Calu3 (cell line): ENCODE data around the gene LPAR1. TPM values are rescaled to one million over a fixed set of nuclear protein-coding genes. Genes with fewer than 3 reads are reported as not detected.

Experiments used
- BruUV-seq: library from RNA; stranded (reverse); fragments of 400-500 nt; replicated peaks from 2 replicates; lab custom pipeline; 2021; lab: Mats Ljungman, UMichigan
- CTCF ChIA-PET: fragments of 300-600 bp; sonication (Branson Sonifier 250); formaldehyde crosslinking; loops from one replicate; lab custom pipeline; 2022; ENCODE audit warnings: antibody characterized with exemption; lab: Charles Lee
- DNase-seq: peaks from one replicate; pipeline ENCODE4 v3.0.0; 2022
- H3K27ac Mint-ChIP-seq: one replicate; pipeline ENCODE4 v1.8.0; 2022; ENCODE audit warnings: mixed read lengths; ENCODE audit not compliant: unreplicated experiment
- H3K27me3 Mint-ChIP-seq: one replicate; pipeline ENCODE4 v1.8.0; 2022; ENCODE audit warnings: mixed read lengths; ENCODE audit not compliant: unreplicated experiment
- H3K36me3 Mint-ChIP-seq: one replicate; pipeline ENCODE4 v1.8.0; 2022; ENCODE audit warnings: mild to moderate bottlenecking, moderate library complexity, mixed read lengths; ENCODE audit not compliant: insufficient read depth, unreplicated experiment
- H3K4me1 Mint-ChIP-seq: one replicate; pipeline ENCODE4 v1.8.0; 2022; ENCODE audit warnings: mild to moderate bottlenecking, low read depth, mixed read lengths; ENCODE audit not compliant: unreplicated experiment
- H3K4me3 Mint-ChIP-seq: one replicate; pipeline ENCODE4 v1.8.0; 2022; ENCODE audit warnings: mild to moderate bottlenecking, low read depth, moderate library complexity, mixed read lengths; ENCODE audit not compliant: unreplicated experiment
- H3K9me3 Mint-ChIP-seq: one replicate; pipeline ENCODE4 v1.8.0; 2022; ENCODE audit warnings: low read depth, mixed read lengths; ENCODE audit not compliant: unreplicated experiment
- CTCF ChIP-seq: fragments of 200-600 bp; IDR thresholded peaks from one replicate; pipeline ENCODE4 v1.8.0; 2022; ENCODE audit warnings: antibody characterized with exemption; ENCODE audit not compliant: unreplicated experiment
- intact Hi-C: fragments of 100-400 bp; cut with micrococcal nuclease; formaldehyde crosslinking; loops from one replicate; pipeline ENCODE4 v1.10.0; 2022; ENCODE audit not compliant: unreplicated experiment
- total RNA-seq: library from RNA; stranded (reverse); gene quantifications from 2 replicates; pipeline ENCODE4 v1.2.3, GENCODE V29; 2022

LPAR1 gene
- total RNA-seq, 1 experiment from 2014 or later, result 6.3 TPM

GRCh38 chr9:110975278-110975677, 63.0 kb downstream of the LPAR1 start:
- intact Hi-C loops, result loop anchor here (5.0 to 10.0 kb wide), 2 partner anchors 62 to 230 kb away; partner anchors contain the start of gene LPAR1
- no peak overlapping the region for H3K27ac Mint-ChIP-seq

GRCh38 chr9:110971705-110972104, 66.6 kb downstream of the LPAR1 start:
- DNase-seq, result no peak
- H3K27me3 Mint-ChIP-seq, result no peaks in the 10 kb centered on the region
- no peak for TF ChIP-seq CTCF
- H3K4me3 Mint-ChIP-seq, result no peak overlapping the region
- H3K9me3 Mint-ChIP-seq, result no peaks in the 10 kb centered on the region
- peaks cover 14% of the 10 kb centered on the region for H3K4me1 Mint-ChIP-seq
- H3K36me3 Mint-ChIP-seq, result no peaks in the 10 kb centered on the region
- no TSS peak for BruUV-seq
- H3K27ac Mint-ChIP-seq, result no peak overlapping the region
- intact Hi-C loops, result loop anchor here (10.0 kb wide), 1 partner anchor 227 kb away; no protein-coding TSS in a partner anchor
- CTCF ChIA-PET, result no interaction called here

More at GRCh38 chr9:110975278-110975677, 63.0 kb downstream of the LPAR1 start:
- Mint-ChIP-seq H3K4me3 (no peak overlapping the region), H3K9me3 (no peaks in the 10 kb centered on the region), H3K4me1 (peaks cover 20% of the 10 kb centered on the region), H3K27me3 (no peaks in the 10 kb centered on the region), H3K36me3 (no peaks in the 10 kb centered on the region)
- TF ChIP-seq CTCF, result no peak
- BruUV-seq, result no TSS peak
- DNase-seq, result no peak
- CTCF ChIA-PET, result interaction anchor here (0.6 kb wide), 1 partner anchor 117 kb away, joined by 3 read pairs; no protein-coding TSS in a partner anchor

- H3K4me1 Mint-ChIP-seq, result peaks cover 10% of the 10 kb centered on the region
- no peak for DNase-seq
- BruUV-seq, result no TSS peak
- H3K27ac Mint-ChIP-seq, result no peak overlapping the region
- no peaks in the 10 kb centered on the region for H3K27me3 Mint-ChIP-seq
- H3K36me3 Mint-ChIP-seq, result no peaks in the 10 kb centered on the region
- intact Hi-C loops, result loop anchor here (10.0 kb wide), 1 partner anchor 226 kb away; no protein-coding TSS in a partner anchor
- H3K9me3 Mint-ChIP-seq, result no peaks in the 10 kb centered on the region
- CTCF ChIA-PET, result no interaction called here
- no peak for TF ChIP-seq CTCF
- H3K4me3 Mint-ChIP-seq, result no peak overlapping the region
Measured at GRCh38 chr9:110971234-110971633, 67.0 kb downstream of the LPAR1 start.

GRCh38 chr9:110969971-110970386, 68.3 kb downstream of the LPAR1 start:
- H3K4me1 Mint-ChIP-seq, result peaks cover 8% of the 10 kb centered on the region
- H3K36me3 Mint-ChIP-seq, result no peaks in the 10 kb centered on the region
- H3K9me3 Mint-ChIP-seq, result no peaks in the 10 kb centered on the region
- TF ChIP-seq CTCF, result no peak
- no peak overlapping the region for H3K4me3 Mint-ChIP-seq
- intact Hi-C loops, result loop anchor here (10.0 kb wide), 1 partner anchor 225 kb away; no protein-coding TSS in a partner anchor
- BruUV-seq, result no TSS peak
- CTCF ChIA-PET, result no interaction called here
- DNase-seq, result no peak
- H3K27ac Mint-ChIP-seq, result peak overlapping the region; percentile 38
- H3K27me3 Mint-ChIP-seq, result no peaks in the 10 kb centered on the region
